Keratinocyte (primary cell): Measurements from ENCODE around the gene CDK14.

Experiments used
- CTCF ChIP-seq, 3 experiments: IDR thresholded peaks in 1 of 3; conservative IDR thresholded peaks in 1 of 3; optimal IDR thresholded peaks in 1 of 3; 2 replicates in 2 of 3; 3 replicates in 1 of 3; pipeline versions ENCODE3 to v1.5.1; 2011; ENCODE audit warnings: low read length in 3 of 3, mild to moderate bottlenecking in 3 of 3, moderate library complexity in 2 of 3, control low read depth in 1 of 3, inconsistent platforms in 1 of 3; ENCODE audit not compliant: insufficient read depth in 2 of 3; ENCODE audit errors: extremely low read depth in 1 of 3
- EZH2 ChIP-seq: IDR thresholded peaks from one replicate; pipeline ENCODE4 v1.6.1; 2012; ENCODE audit warnings: inconsistent platforms, mild to moderate bottlenecking, low read length, moderate library complexity

- TF ChIP-seq CTCF (optimal IDR thresholded peaks at IDR 0.05 in 1 of 3, IDR thresholded peaks at IDR 0.05 in 1 of 3, conservative IDR thresholded peaks at IDR 0.05 in 1 of 3; ENCODE audit: extremely low read depth in 1 of 3, insufficient read depth in 2 of 3, low read length in 3 of 3) (no peak), EZH2 (no peak)
Observed at GRCh38 chr7:90593205-90593604, 2.9 kb upstream of the CDK14 start.
